Adrenal gland (tissue), 5 donors: ENCODE results near the gene EFEMP2.

Experiments
- POLR2A ChIP-seq, 2 donors: fragments of 450-650 bp; IDR thresholded peaks; one replicate each; pipeline ENCODE4 v1.6.1; 2017; ENCODE audit warnings: antibody characterized with exemption in 2 of 2, mild to moderate bottlenecking in 2 of 2, moderate library complexity in 1 of 2
- TF ChIP-seq, protein P1 (sequence below), 6 experiments: fragments of 450-650 bp in 4 of 6; fragments of 200-600 bp in 2 of 6; sonication (generic) in 1 of 6; IDR thresholded peaks; 1 replicate in 5 of 6; 2 replicates in 1 of 6; pipeline versions ENCODE4 v1.5.1 to v1.8.0; 2016 to 2021; ENCODE audit warnings: antibody characterized with exemption in 6 of 6, mild to moderate bottlenecking in 2 of 6, moderate library complexity in 1 of 6
- donor health status: DM: no; HTN: no; CAD: no.

DNA sequence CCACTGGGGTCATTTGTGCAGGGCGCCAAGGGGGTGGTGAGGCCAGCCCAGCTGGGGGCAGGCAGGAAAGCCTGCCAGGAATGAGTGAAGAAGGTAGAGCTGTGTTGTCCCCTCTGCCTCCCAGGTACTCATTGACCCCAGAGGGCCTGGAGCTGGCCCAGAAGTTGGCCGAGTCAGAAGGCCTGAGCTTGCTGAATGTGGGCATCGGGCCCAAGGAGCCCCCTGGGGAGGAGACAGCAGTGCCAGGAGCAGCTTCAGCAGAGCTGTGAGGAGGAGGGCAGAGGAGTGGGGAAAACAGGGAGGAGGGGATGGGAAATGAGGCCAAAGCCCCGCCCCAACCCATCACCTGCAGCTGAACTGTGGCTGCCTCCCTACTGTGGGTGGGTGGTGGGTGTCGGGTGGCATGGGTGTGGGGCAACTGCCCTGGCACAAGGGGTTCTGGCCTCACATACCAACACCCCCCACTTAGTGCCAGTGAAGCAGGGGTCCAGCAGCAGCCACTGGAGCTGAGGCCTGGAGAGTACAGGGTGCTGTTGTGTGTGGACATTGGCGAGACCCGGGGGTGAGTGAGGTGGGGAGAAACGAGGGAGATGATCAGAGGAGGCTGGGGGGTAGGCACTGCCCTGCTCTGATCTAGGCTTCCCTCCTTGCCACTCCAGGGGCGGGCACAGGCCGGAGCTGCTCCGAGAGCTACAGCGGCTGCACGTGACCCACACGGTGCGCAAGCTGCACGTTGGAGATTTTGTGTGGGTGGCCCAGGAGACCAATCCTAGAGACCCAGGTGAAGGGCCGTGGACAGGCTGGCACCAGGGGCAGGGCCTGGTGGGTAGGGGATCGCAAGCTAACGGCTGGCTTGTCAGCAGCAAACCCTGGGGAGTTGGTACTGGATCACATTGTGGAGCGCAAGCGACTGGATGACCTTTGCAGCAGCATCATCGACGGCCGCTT, 9.4 kb downstream of the EFEMP2 start:
- TF ChIP-seq, protein P1, sequence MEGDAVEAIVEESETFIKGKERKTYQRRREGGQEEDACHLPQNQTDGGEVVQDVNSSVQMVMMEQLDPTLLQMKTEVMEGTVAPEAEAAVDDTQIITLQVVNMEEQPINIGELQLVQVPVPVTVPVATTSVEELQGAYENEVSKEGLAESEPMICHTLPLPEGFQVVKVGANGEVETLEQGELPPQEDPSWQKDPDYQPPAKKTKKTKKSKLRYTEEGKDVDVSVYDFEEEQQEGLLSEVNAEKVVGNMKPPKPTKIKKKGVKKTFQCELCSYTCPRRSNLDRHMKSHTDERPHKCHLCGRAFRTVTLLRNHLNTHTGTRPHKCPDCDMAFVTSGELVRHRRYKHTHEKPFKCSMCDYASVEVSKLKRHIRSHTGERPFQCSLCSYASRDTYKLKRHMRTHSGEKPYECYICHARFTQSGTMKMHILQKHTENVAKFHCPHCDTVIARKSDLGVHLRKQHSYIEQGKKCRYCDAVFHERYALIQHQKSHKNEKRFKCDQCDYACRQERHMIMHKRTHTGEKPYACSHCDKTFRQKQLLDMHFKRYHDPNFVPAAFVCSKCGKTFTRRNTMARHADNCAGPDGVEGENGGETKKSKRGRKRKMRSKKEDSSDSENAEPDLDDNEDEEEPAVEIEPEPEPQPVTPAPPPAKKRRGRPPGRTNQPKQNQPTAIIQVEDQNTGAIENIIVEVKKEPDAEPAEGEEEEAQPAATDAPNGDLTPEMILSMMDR (IDR thresholded peaks at IDR 0.05) = no peak
- no peak for TF ChIP-seq POLR2A (IDR thresholded peaks at IDR 0.05)
